Calu3 (cell line): ENCODE data around the gene A3GALT2. TPM values are rescaled to one million over a fixed set of nuclear protein-coding genes. Genes with fewer than 3 reads are reported as not detected.

Experiments
- BruUV-seq: library from RNA; stranded (reverse); fragments of 400-500 nt; replicated peaks from 2 replicates; lab custom pipeline; 2021; lab: Mats Ljungman, UMichigan
- CTCF ChIA-PET: fragments of 300-600 bp; sonication (Branson Sonifier 250); formaldehyde crosslinking; loops from one replicate; lab custom pipeline; 2022; ENCODE audit warnings: antibody characterized with exemption; lab: Charles Lee
- DNase-seq: peaks from one replicate; pipeline ENCODE4 v3.0.0; 2022
- H3K27ac Mint-ChIP-seq: one replicate; pipeline ENCODE4 v1.8.0; 2022; ENCODE audit warnings: mixed read lengths; ENCODE audit not compliant: unreplicated experiment
- H3K27me3 Mint-ChIP-seq: one replicate; pipeline ENCODE4 v1.8.0; 2022; ENCODE audit warnings: mixed read lengths; ENCODE audit not compliant: unreplicated experiment
- H3K36me3 Mint-ChIP-seq: one replicate; pipeline ENCODE4 v1.8.0; 2022; ENCODE audit warnings: mild to moderate bottlenecking, moderate library complexity, mixed read lengths; ENCODE audit not compliant: insufficient read depth, unreplicated experiment
- H3K4me1 Mint-ChIP-seq: one replicate; pipeline ENCODE4 v1.8.0; 2022; ENCODE audit warnings: mild to moderate bottlenecking, low read depth, mixed read lengths; ENCODE audit not compliant: unreplicated experiment
- H3K4me3 Mint-ChIP-seq: one replicate; pipeline ENCODE4 v1.8.0; 2022; ENCODE audit warnings: mild to moderate bottlenecking, low read depth, moderate library complexity, mixed read lengths; ENCODE audit not compliant: unreplicated experiment
- H3K9me3 Mint-ChIP-seq: one replicate; pipeline ENCODE4 v1.8.0; 2022; ENCODE audit warnings: low read depth, mixed read lengths; ENCODE audit not compliant: unreplicated experiment
- intact Hi-C: fragments of 100-400 bp; cut with micrococcal nuclease; formaldehyde crosslinking; loops from one replicate; pipeline ENCODE4 v1.10.0; 2022; ENCODE audit not compliant: unreplicated experiment
- total RNA-seq: library from RNA; stranded (reverse); gene quantifications from 2 replicates; pipeline ENCODE4 v1.2.3, GENCODE V29; 2022
- TF ChIP-seq, protein P1 (sequence below): fragments of 200-600 bp; IDR thresholded peaks from one replicate; pipeline ENCODE4 v1.8.0; 2022; ENCODE audit warnings: antibody characterized with exemption; ENCODE audit not compliant: unreplicated experiment

A3GALT2 gene
- total RNA-seq, 1 experiment from 2014 or later = not detected

DNA sequence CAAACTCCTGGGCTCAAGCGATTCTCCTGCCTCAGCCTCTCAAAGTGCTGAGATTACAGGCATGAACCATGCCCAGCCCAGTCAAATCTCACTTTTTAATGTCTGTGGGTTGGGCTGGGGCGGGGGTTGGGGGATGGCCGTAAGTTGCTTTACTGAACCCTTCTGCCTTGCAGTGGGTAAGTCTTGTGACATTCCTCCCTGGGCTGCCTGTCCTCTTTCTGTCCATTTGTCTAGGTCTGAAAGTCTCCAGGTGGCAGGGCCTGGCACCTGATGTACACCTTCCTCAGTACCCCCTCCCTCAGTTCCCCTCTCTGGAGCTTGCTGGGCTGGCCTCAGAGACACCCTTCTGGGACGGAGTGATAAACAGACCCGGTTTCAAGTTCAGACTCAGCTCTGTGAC lies 51.3 kb downstream of the A3GALT2 start:
- intact Hi-C loops = no loop called here
- Mint-ChIP-seq H3K27me3 (no peaks in the 10 kb centered on the region), H3K36me3 (peaks cover 6% of the 10 kb centered on the region), H3K4me1 (no peaks in the 10 kb centered on the region), H3K4me3 (no peak overlapping the region), H3K9me3 (no peaks in the 10 kb centered on the region), H3K27ac (no peak overlapping the region)
- no peak for DNase-seq
- BruUV-seq = no TSS peak
- CTCF ChIA-PET = no interaction called here
- TF ChIP-seq, protein P1, sequence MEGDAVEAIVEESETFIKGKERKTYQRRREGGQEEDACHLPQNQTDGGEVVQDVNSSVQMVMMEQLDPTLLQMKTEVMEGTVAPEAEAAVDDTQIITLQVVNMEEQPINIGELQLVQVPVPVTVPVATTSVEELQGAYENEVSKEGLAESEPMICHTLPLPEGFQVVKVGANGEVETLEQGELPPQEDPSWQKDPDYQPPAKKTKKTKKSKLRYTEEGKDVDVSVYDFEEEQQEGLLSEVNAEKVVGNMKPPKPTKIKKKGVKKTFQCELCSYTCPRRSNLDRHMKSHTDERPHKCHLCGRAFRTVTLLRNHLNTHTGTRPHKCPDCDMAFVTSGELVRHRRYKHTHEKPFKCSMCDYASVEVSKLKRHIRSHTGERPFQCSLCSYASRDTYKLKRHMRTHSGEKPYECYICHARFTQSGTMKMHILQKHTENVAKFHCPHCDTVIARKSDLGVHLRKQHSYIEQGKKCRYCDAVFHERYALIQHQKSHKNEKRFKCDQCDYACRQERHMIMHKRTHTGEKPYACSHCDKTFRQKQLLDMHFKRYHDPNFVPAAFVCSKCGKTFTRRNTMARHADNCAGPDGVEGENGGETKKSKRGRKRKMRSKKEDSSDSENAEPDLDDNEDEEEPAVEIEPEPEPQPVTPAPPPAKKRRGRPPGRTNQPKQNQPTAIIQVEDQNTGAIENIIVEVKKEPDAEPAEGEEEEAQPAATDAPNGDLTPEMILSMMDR = no peak

DNA sequence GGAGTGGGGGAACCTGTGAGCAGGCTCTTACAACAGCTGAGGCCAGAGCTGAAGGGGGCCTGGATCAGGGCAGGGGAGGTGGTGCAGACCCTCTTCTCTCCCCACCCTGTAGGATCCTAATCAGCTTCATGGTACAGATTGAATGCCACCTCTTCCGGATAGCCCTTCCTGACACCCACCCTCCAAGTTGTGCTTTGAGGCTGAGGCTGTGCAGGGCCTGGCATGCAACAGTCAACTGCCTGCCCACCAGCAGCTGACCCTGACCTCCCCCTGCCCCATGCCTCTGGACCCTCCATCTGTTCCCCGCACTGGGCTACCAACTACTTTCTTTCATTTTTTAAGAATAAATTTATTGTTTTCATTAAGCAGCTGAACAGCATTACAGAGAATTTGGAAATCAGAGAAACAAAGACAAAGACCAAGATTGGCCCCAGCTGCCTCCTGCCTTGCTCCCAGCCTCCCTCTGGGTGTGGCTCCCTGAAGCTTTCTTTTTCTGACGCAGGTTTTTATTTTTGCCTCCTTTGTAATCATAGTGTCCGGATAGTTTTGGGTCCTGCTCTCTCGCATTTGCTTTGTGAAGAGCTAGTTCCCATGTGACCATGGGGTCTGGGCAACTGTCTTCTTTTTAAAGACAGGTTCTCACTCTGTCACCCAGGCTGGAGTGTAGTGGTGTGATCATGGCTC lies 51.8 kb downstream of the A3GALT2 start:
- no peak for DNase-seq
- TF ChIP-seq, protein P1 = no peak
- Mint-ChIP-seq H3K27me3 (no peaks in the 10 kb centered on the region), H3K4me3 (no peak overlapping the region), H3K4me1 (no peaks in the 10 kb centered on the region), H3K27ac (no peak overlapping the region), H3K9me3 (no peaks in the 10 kb centered on the region), H3K36me3 (peaks cover 6% of the 10 kb centered on the region)
- BruUV-seq = no TSS peak
- intact Hi-C loops = no loop called here
- CTCF ChIA-PET = no interaction called here

DNA sequence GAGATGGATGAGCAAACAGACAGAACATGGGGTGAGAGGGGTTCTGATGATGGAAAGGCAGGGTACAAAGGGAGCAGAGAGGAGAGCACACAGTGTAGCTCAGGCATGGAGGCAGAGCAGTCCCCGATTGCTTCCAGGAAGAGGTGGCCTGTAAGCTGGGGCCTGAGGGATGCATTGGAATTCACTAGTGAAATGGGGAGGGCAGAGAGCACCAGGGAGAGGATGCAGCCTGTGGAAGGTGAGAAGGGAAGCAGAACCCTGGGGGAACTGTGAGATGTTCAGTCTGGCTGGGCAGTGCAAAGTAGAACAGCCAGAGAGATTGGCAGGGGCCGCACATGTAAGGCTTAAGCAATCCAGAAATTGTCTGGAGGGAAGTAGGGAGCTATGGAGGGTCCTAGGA lies 52.4 kb downstream of the A3GALT2 start:
- Mint-ChIP-seq H3K36me3 (peaks cover 6% of the 10 kb centered on the region), H3K4me3 (no peak overlapping the region), H3K27ac (no peak overlapping the region), H3K27me3 (no peaks in the 10 kb centered on the region), H3K9me3 (no peaks in the 10 kb centered on the region), H3K4me1 (no peaks in the 10 kb centered on the region)
- CTCF ChIA-PET = no interaction called here
- DNase-seq = no peak
- TF ChIP-seq, protein P1 = no peak
- no TSS peak for BruUV-seq
- intact Hi-C loops = no loop called here

DNA sequence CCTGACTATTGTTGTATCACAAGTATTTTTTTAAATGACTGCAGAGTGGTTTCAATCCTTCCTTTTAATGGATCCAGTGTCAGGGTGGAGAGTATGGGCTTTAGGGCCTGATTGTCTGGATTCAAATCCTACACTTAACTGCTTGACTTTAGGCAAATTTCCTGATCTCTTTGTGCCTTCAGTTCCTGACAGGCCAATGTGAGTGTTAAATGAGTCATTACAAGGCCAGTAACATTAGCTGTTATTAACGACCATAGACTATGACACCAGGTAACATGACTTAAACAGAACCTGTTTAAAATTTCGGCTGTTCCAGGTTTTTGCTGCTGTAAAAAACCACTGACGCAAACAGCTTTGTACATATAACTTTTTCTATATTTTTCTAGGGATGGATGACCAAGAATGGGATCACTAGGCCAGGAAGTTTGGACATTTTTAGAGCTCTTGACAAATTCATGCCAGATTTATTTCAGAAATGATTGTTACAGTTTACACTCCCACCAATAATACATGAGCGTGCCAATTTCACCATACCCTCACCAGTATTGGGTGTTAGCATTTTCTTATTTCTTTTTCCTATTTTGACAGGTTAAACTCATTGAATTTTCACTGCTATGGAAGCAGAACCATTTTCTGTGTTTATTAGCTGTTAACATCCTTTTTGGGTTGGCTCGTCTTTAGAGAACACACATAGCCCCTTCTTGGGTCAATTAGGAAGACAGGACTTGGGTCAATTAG lies 53.3 kb downstream of the A3GALT2 start:
- CTCF ChIA-PET = no interaction called here
- DNase-seq = no peak
- TF ChIP-seq, protein P1 = no peak
- H3K27me3 Mint-ChIP-seq = no peaks in the 10 kb centered on the region
- no peaks in the 10 kb centered on the region for H3K9me3 Mint-ChIP-seq
- H3K27ac Mint-ChIP-seq = no peak overlapping the region
- no TSS peak for BruUV-seq
- H3K4me3 Mint-ChIP-seq = no peak overlapping the region
- peaks cover 6% of the 10 kb centered on the region for H3K36me3 Mint-ChIP-seq
- intact Hi-C loops = no loop called here
- no peaks in the 10 kb centered on the region for H3K4me1 Mint-ChIP-seq
